Hepatocyte (in vitro differentiated cells): ENCODE data around the gene ATPAF1. TPM values are rescaled to one million over a fixed set of nuclear protein-coding genes. Genes with fewer than 3 reads are reported as not detected.

Source experiments
- DNase-seq: peaks from one replicate; pipeline ENCODE4 v3.0.0-alpha.2; 2016; ENCODE audit warnings: low spot score
- H2AFZ ChIP-seq: fragments of 200-600 bp; sonication (generic); 2 replicates; pipeline ENCODE4 v1.6.0; 2016; ENCODE audit warnings: antibody characterized with exemption, mild to moderate bottlenecking
- H3K27ac ChIP-seq: fragments of 200-600 bp; sonication (generic); 2 replicates; pipeline ENCODE4 v1.5.1; 2016; ENCODE audit warnings: mild to moderate bottlenecking
- H3K27me3 ChIP-seq: fragments of 200-600 bp; sonication (generic); 2 replicates; pipeline ENCODE4 v1.6.1; 2016
- H3K36me3 ChIP-seq: fragments of 200-600 bp; sonication (generic); replicated peaks from 2 replicates; pipeline ENCODE4 v1.5.1; 2016; ENCODE audit warnings: low read depth; ENCODE audit not compliant: insufficient read depth
- H3K4me1 ChIP-seq: fragments of 200-600 bp; sonication (generic); 2 replicates; pipeline ENCODE4 v1.5.1; 2016; ENCODE audit warnings: mild to moderate bottlenecking, moderate library complexity; ENCODE audit not compliant: insufficient read depth
- H3K4me2 ChIP-seq: fragments of 200-600 bp; sonication (generic); 2 replicates; pipeline ENCODE4 v1.6.0; 2016
- H3K4me3 ChIP-seq: fragments of 200-600 bp; sonication (generic); 2 replicates; pipeline ENCODE4 v1.5.1; 2016; ENCODE audit warnings: mild to moderate bottlenecking
- H3K79me2 ChIP-seq: fragments of 200-600 bp; sonication (generic); 2 replicates; pipeline ENCODE4 v1.6.0; 2017; ENCODE audit warnings: mild to moderate bottlenecking
- H3K9me2 ChIP-seq: fragments of 200-600 bp; sonication (generic); replicated peaks from 2 replicates; pipeline ENCODE4 v1.6.0; 2017; ENCODE audit warnings: mild to moderate bottlenecking; ENCODE audit not compliant: insufficient read depth
- H3K9me3 ChIP-seq: fragments of 200-600 bp; sonication (generic); 2 replicates; pipeline ENCODE4 v1.5.1; 2016; ENCODE audit warnings: low read depth, mild to moderate bottlenecking
- H4K20me1 ChIP-seq: fragments of 200-600 bp; sonication (generic); 2 replicates; pipeline ENCODE4 v1.6.0; 2016; ENCODE audit warnings: mild to moderate bottlenecking; ENCODE audit not compliant: insufficient read depth, poor library complexity, severe bottlenecking
- EZH2 ChIP-seq: fragments of 200-600 bp; sonication (generic); IDR thresholded peaks from 2 replicates; pipeline ENCODE4 v1.6.1; 2016; ENCODE audit warnings: antibody characterized with exemption, mild to moderate bottlenecking, borderline replicate concordance
- EZH2phosphoT487 ChIP-seq: fragments of 200-600 bp; sonication (generic); IDR thresholded peaks from one replicate; pipeline ENCODE4 v1.6.1; 2018; ENCODE audit warnings: antibody characterized with exemption, mild to moderate bottlenecking, low read depth, moderate library complexity; ENCODE audit not compliant: unreplicated experiment, severe bottlenecking
- WGBS: methylation state at CpG from one replicate; pipeline ENCODE4 v1.1.6; 2016; ENCODE audit warnings: low lambda C conversion rate; ENCODE audit errors: missing lambda C conversion rate; 5-methylcytosine and 5-hydroxymethylcytosine counted together
- polyA plus RNA-seq: library from polyadenylated mRNA; unstranded; fragments of >200 nt; fragmentation: Nextera tagmentation; extraction: Ambion mirVana; gene quantifications from 2 replicates; pipeline ENCODE4 v1.2.1, GENCODE V29; 2016
- total RNA-seq: library from RNA; depleted of rRNA; stranded (reverse); fragments of >200 nt; gene quantifications from 2 replicates; pipeline ENCODE4 v1.2.3, GENCODE V29; 2014
- TF ChIP-seq, protein P1 (sequence below): fragments of 200-600 bp; sonication (generic); IDR thresholded peaks from 2 replicates; pipeline ENCODE4 v1.5.1; 2016; ENCODE audit warnings: antibody characterized with exemption, mild to moderate bottlenecking; ENCODE audit not compliant: poor library complexity

The ATPAF1 gene
- total and polyA plus RNA-seq, 2 experiments from 2014 or later = 57.5 to 63.2 TPM

DNA sequence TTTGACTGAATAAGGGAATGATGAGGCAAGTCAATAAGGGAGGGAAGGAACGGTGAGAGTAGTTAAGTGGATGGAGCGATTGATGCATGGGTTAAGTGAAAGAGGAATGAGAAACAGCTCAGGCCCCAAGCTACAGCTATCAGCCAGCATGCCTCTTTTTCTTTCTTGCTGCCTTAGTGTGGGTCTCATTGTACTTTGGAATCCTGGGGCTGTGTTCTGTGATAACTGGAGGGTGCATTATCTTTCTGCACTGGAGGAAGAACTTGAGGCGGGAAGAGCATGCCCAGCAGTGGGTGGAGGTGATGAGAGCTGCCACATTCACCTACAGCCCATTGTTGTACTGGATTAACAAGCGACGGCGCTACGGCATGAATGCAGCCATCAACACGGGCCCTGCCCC lies 4.5 kb upstream of the ATPAF1 start:
- Histone ChIP-seq H3K36me3 (no peaks in the 10 kb centered on the region), H4K20me1 (no peaks in the 10 kb centered on the region), H2AFZ (no peak overlapping the region), H3K9me2 (no peaks in the 10 kb centered on the region), H3K79me2 (peaks cover under 1% of the 10 kb centered on the region), H3K27ac (no peak overlapping the region), H3K9me3 (no peaks in the 10 kb centered on the region), H3K4me1 (no peaks in the 10 kb centered on the region), H3K4me2 (no peak overlapping the region), H3K4me3 (no peak overlapping the region), H3K27me3 (no peaks in the 10 kb centered on the region)
- no peak for DNase-seq
- TF ChIP-seq, protein P1, sequence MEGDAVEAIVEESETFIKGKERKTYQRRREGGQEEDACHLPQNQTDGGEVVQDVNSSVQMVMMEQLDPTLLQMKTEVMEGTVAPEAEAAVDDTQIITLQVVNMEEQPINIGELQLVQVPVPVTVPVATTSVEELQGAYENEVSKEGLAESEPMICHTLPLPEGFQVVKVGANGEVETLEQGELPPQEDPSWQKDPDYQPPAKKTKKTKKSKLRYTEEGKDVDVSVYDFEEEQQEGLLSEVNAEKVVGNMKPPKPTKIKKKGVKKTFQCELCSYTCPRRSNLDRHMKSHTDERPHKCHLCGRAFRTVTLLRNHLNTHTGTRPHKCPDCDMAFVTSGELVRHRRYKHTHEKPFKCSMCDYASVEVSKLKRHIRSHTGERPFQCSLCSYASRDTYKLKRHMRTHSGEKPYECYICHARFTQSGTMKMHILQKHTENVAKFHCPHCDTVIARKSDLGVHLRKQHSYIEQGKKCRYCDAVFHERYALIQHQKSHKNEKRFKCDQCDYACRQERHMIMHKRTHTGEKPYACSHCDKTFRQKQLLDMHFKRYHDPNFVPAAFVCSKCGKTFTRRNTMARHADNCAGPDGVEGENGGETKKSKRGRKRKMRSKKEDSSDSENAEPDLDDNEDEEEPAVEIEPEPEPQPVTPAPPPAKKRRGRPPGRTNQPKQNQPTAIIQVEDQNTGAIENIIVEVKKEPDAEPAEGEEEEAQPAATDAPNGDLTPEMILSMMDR = no peak
- TF ChIP-seq EZH2 (no peak), EZH2phosphoT487 (no peak)
- WGBS = 62% methylated on average over 8 of the region's 8 CpGs

DNA sequence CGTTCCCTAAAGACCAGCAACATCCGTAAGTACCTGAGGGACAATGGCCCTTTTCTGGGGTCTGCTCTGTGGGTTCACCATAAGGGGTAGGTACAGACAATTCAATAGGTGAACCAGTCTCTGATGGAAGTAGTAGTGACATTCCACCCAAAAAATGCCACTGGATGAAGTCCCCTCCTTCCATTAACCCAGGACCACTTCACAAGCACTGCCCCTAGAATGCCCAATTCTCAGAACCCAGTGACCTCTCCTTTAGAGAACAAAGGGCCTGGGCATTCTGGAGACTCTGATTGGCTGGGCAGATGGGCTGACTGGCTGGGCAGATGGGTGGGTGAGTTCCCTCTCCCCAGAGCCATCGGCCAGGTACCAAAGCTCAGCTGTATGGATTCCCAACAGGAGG lies 3.4 kb upstream of the ATPAF1 start, which contains the start of gene TEX38:
Gene TEX38 (plus strand): TSS at position 301 of the 400 bp plus-strand sequence. CDS start 81 bp downstream, at position 382.
- no peak for TF ChIP-seq EZH2phosphoT487
- no peak for TF ChIP-seq EZH2
- TF ChIP-seq, protein P1 = no peak
- 94% methylated on average over 3 of the region's 3 CpGs for WGBS

DNA sequence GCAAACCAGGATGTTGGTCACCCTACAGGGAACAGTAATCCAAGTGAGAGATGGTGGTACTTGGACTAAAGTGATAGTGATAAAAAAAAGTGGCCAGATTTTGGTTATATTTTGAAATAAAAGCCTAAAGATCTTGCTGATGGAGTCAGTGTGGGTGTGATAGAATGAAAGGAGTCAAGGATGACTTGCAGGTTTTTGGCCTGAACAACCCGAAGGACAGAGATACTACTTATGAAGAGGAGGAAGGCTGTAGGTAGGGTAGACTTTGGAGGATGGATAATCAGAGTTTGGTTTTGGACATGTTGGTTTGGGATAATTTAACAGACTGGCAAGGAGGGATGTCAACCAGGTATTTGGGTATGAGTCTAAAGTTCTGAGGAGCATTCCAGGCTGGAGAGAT lies 2.0 kb upstream of the ATPAF1 start:
- TF ChIP-seq EZH2 (no peak), EZH2phosphoT487 (no peak)
- TF ChIP-seq, protein P1 = no peak
- H3K27ac ChIP-seq = no peak overlapping the region
- no peak overlapping the region for H3K4me2 ChIP-seq
- H3K36me3 ChIP-seq = no peaks in the 10 kb centered on the region
- H3K27me3 ChIP-seq = no peaks in the 10 kb centered on the region
- no peaks in the 10 kb centered on the region for H3K9me2 ChIP-seq
- no peak for DNase-seq
- H3K4me1 ChIP-seq = peaks cover 9% of the 10 kb centered on the region
- H3K4me3 ChIP-seq = no peak overlapping the region
- H3K79me2 ChIP-seq = peaks cover 13% of the 10 kb centered on the region
- H4K20me1 ChIP-seq = no peaks in the 10 kb centered on the region
- no peak overlapping the region for H2AFZ ChIP-seq
- H3K9me3 ChIP-seq = no peaks in the 10 kb centered on the region
- WGBS = 100% methylated on average over 1 of the region's 1 CpG

More for the DNA sequence above, 3.4 kb upstream of the ATPAF1 start, which contains the start of gene TEX38:
- Histone ChIP-seq H3K4me1 (peaks cover 9% of the 10 kb centered on the region), H3K79me2 (peaks cover 12% of the 10 kb centered on the region), H3K36me3 (no peaks in the 10 kb centered on the region), H3K27ac (no peak within 1 kb of the TSS), H4K20me1 (no peaks in the 10 kb centered on the region), H3K9me3 (no peaks in the 10 kb centered on the region), H3K4me3 (no peak within 1 kb of the TSS), H3K9me2 (no peaks in the 10 kb centered on the region), H3K4me2 (no peak within 1 kb of the TSS), H3K27me3 (no peaks in the 10 kb centered on the region), H2AFZ (no peak within 1 kb of the TSS)
- no peak for DNase-seq
